Endothelial cell of umbilical vein (primary cell): ENCODE results near the gene CNIH1. TPM values are rescaled to one million over a fixed set of nuclear protein-coding genes. Genes with fewer than 3 reads are reported as not detected.

Experiments used
- BruUV-seq: library from RNA; stranded (reverse); fragments of 400-500 nt; replicated peaks from 2 replicates; lab custom pipeline; 2021; lab: Mats Ljungman, UMichigan
- CTCF ChIA-PET: fragments of 300-600, 350-600 bp; sonication (Branson Sonifier 250); formaldehyde crosslinking; loops from one replicate; lab custom pipeline; 2021; ENCODE audit warnings: antibody characterized with exemption, inconsistent platforms; lab: Charles Lee
- POLR2A ChIA-PET: fragments of 300-600, 350-600 bp; sonication (Branson Sonifier 250); formaldehyde crosslinking; loops from one replicate; lab custom pipeline; 2021; ENCODE audit warnings: antibody characterized with exemption, inconsistent platforms; lab: Charles Lee
- DNase-seq: peaks from one replicate; pipeline ENCODE4 v3.0.0-alpha.2; 2011; ENCODE audit warnings: low read depth, low spot score
- FAIRE-seq: peaks from 2 replicates; lab custom pipeline; 2011; peaks lifted over from hg19 to GRCh38; lab: Jason Lieb, UNC
- H2AFZ ChIP-seq: 2 replicates; pipeline ENCODE4 v1.6.0; 2012; ENCODE audit warnings: low read depth, low read length, control low read depth, inconsistent platforms
- H3K27ac ChIP-seq: 2 replicates; pipeline ENCODE4 v1.5.1; 2011; ENCODE audit warnings: low read depth, mild to moderate bottlenecking, control low read depth, low read length, moderate library complexity; ENCODE audit not compliant: insufficient read depth
- H3K27me3 ChIP-seq, 2 experiments: 2 replicates each; pipeline versions ENCODE4 v1.6.0 to v1.6.1; 2011; ENCODE audit warnings: low read length in 2 of 2, mixed read lengths in 1 of 2; ENCODE audit not compliant: control insufficient read depth in 2 of 2, insufficient read depth in 2 of 2
- H3K36me3 ChIP-seq, 2 experiments: 2 replicates in 1 of 2; 3 replicates in 1 of 2; pipeline ENCODE4 v1.5.1; 2011; ENCODE audit warnings: low read length in 2 of 2, mild to moderate bottlenecking in 1 of 2, moderate library complexity in 1 of 2; ENCODE audit not compliant: control insufficient read depth in 2 of 2, insufficient read depth in 2 of 2; ENCODE audit errors: extremely low read depth in 1 of 2
- H3K4me1 ChIP-seq: 3 replicates; pipeline ENCODE4 v1.5.1; 2011; ENCODE audit warnings: mild to moderate bottlenecking, low read length; ENCODE audit not compliant: control insufficient read depth, insufficient read depth; ENCODE audit errors: extremely low read depth
- H3K4me2 ChIP-seq: 2 replicates; pipeline ENCODE4 v1.6.1; 2011; ENCODE audit warnings: low read length, control low read depth, mixed read lengths; ENCODE audit not compliant: insufficient read depth
- H3K4me3 ChIP-seq, 3 experiments: fragments of 200-600 bp in 1 of 3; sonication (generic), shearing (Covaris generic) in 1 of 3; replicated peaks in 1 of 3; 2 replicates each; pipeline ENCODE4 v1.5.1; 2011 to 2016; ENCODE audit warnings: control low read depth in 3 of 3, low read length in 3 of 3, mild to moderate bottlenecking in 2 of 3, inconsistent platforms in 1 of 3, low read depth in 1 of 3, moderate library complexity in 1 of 3; ENCODE audit not compliant: insufficient read depth in 1 of 3
- H3K79me2 ChIP-seq: 2 replicates; pipeline ENCODE4 v1.6.0; 2012; ENCODE audit warnings: low read length, inconsistent platforms; ENCODE audit not compliant: control insufficient read depth, insufficient read depth
- H3K9ac ChIP-seq: replicated peaks from 2 replicates; pipeline ENCODE3; 2011; ENCODE audit warnings: low read length, control low read depth; ENCODE audit not compliant: insufficient read depth; ENCODE audit errors: extremely low read depth
- H3K9me1 ChIP-seq: replicated peaks from 3 replicates; pipeline ENCODE4 v1.6.0; 2011; ENCODE audit warnings: mild to moderate bottlenecking, low read length; ENCODE audit not compliant: control insufficient read depth, insufficient read depth; ENCODE audit errors: extremely low read depth
- H3K9me3 ChIP-seq: replicated peaks from 2 replicates; pipeline ENCODE4 v1.5.1; 2012; ENCODE audit warnings: low read length, inconsistent platforms; ENCODE audit not compliant: control insufficient read depth, insufficient read depth
- H4K20me1 ChIP-seq: replicated peaks from 2 replicates; pipeline ENCODE3; 2011; ENCODE audit warnings: mild to moderate bottlenecking, low read length; ENCODE audit not compliant: control insufficient read depth, insufficient read depth; ENCODE audit errors: extremely low read depth
- EZH2 ChIP-seq: IDR thresholded peaks from 2 replicates; pipeline ENCODE4 v1.6.1; 2012; ENCODE audit warnings: borderline replicate concordance, low read depth, mild to moderate bottlenecking, moderate library complexity, low read length, inconsistent platforms; ENCODE audit not compliant: severe bottlenecking
- FOS ChIP-seq: IDR thresholded peaks from 2 replicates; pipeline ENCODE4 v1.6.1; 2011; ENCODE audit warnings: mild to moderate bottlenecking, low read length, moderate library complexity, borderline replicate concordance; ENCODE audit not compliant: insufficient read depth
- GATA2 ChIP-seq: IDR thresholded peaks from 2 replicates; pipeline ENCODE4 v1.7.0; 2011; ENCODE audit warnings: low read depth, mild to moderate bottlenecking, moderate library complexity, mixed read lengths, low read length; ENCODE audit not compliant: insufficient read length, insufficient read depth
- JUN ChIP-seq: IDR thresholded peaks from 2 replicates; pipeline ENCODE4 v1.6.1; 2011; ENCODE audit warnings: borderline replicate concordance, low read depth; ENCODE audit not compliant: insufficient read length, insufficient read depth
- MYC ChIP-seq: IDR thresholded peaks from one replicate; pipeline ENCODE4 v1.6.1; 2011; ENCODE audit warnings: mild to moderate bottlenecking, low read depth, low read length
- POLR2A ChIP-seq: IDR thresholded peaks from 2 replicates; pipeline ENCODE4 v1.6.1; 2012; ENCODE audit warnings: low read depth, mild to moderate bottlenecking, control low read depth, low read length
- POLR2AphosphoS5 ChIP-seq: IDR thresholded peaks from 2 replicates; pipeline ENCODE4 v1.6.1; 2012; ENCODE audit warnings: low read depth, mild to moderate bottlenecking, control low read depth, low read length, moderate library complexity; ENCODE audit not compliant: insufficient read depth
- dilution Hi-C: fragments of 300-500 bp; cut with MboI; formaldehyde crosslinking; loops from one replicate; pipeline ENCODE4 v1.15.0; 2019; ENCODE audit warnings: low sequenced_read_pairs; ENCODE audit not compliant: extremely low pct_ligation_motif_present
- intact Hi-C: fragments of 100-400 bp; cut with micrococcal nuclease; formaldehyde crosslinking; loops from one replicate; pipeline ENCODE4 v1.10.0; 2022
- polyA plus RNA-seq, 4 experiments: library from polyadenylated mRNA; depleted of rRNA in 3 of 4; stranded (reverse) in 3 of 4; unstranded in 1 of 4; fragments of >200 nt; gene quantifications; 2 replicates each; pipeline versions ENCODE4 v1.2.1 to v1.2.3, GENCODE V29; 2011 to 2012; ENCODE audit warnings: missing spikeins in 1 of 4
- total RNA-seq: library from RNA; stranded (reverse); gene quantifications from 2 replicates; pipeline ENCODE4 v1.2.3, GENCODE V29; 2021
- TF ChIP-seq, protein P1 (sequence below): IDR thresholded peaks from 2 replicates; pipeline ENCODE4 v1.6.1; 2011; ENCODE audit not compliant: insufficient read depth, insufficient read length
- TF ChIP-seq, protein P2 (sequence below), 2 donors: IDR thresholded peaks; 1 replicate in 1 of 2; 2 replicates in 1 of 2; pipeline ENCODE4 v1.5.1; 2011; ENCODE audit warnings: low read length in 2 of 2, mild to moderate bottlenecking in 2 of 2, moderate library complexity in 2 of 2, control low read depth in 1 of 2, inconsistent platforms in 1 of 2, low read depth in 1 of 2; ENCODE audit not compliant: insufficient read depth in 1 of 2; ENCODE audit errors: extremely low read depth in 1 of 2

Gene CNIH1
- total and polyA plus RNA-seq, 2 donors (not counting 3 experiments of a cell fraction or from before 2014, with no cell fraction given): 125 to 328 TPM

DNA sequence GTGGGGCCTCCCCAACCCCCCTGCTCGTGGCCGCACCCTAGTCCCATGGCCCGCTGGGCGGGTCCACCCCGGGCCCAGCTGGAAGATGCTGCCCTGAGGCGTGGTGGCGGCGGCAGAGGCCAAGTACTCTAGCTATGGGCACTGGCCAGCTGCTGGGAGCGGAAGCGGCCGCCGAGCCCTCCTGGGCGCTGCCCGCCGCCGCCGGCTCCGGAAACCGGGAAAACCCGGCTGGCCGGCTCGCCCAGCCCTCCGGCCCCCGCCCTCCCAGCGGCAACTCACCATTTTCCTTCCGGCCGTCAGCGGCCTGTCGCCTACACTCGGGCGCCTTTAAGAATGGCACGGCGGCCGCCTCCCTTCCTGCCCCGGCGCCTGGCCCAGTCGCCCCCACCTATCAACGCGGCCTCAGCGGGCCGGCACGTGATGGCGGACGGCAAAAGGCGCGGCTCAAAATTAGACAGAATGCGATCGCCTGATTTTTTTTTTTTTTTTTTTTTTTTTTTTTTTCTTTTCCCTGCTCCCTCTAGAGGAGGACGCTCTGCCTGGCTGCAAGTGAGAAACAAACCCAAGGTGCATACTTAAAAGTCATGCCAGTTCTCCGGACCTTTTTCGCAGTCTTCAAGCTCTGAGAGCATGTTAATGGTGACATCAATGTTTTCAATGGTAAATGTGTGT lies 47.6 kb upstream of the CNIH1 start, which contains the start of gene GMFB:
TSS of gene GMFB (minus strand) at position 335 of the 672 bp plus-strand sequence. CDS start at position 282, 53 bp downstream.
- Histone ChIP-seq H3K9me3 (no peaks in the 10 kb centered on the region), H3K36me3 (no peaks in the 10 kb centered on the region), H3K9ac (peak within 1 kb of the TSS; percentile 96), H3K4me2 (peak within 1 kb of the TSS; percentile 80), H3K79me2 (peaks cover 32% of the 10 kb centered on the region), H3K9me1 (no peaks in the 10 kb centered on the region), H4K20me1 (no peaks in the 10 kb centered on the region), H3K4me1 (peaks cover 13% of the 10 kb centered on the region), H3K27me3 (no peaks in the 10 kb centered on the region), H3K27ac (peak within 1 kb of the TSS; percentile 97), H2AFZ (peak within 1 kb of the TSS; percentile 96), H3K4me3 (peak within 1 kb of the TSS; percentile 72 to 91 (median 81))
- FAIRE-seq (peak; percentile 72), DNase-seq (peak; percentile 95)
- BruUV-seq: no TSS peak
- TF ChIP-seq POLR2AphosphoS5: peak; percentile 99
- TF ChIP-seq, protein P1, sequence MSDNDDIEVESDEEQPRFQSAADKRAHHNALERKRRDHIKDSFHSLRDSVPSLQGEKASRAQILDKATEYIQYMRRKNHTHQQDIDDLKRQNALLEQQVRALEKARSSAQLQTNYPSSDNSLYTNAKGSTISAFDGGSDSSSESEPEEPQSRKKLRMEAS: peak; percentile 89
- TF ChIP-seq FOS: peak; percentile 73
- TF ChIP-seq POLR2A: peak; percentile 95
- TF ChIP-seq, protein P2, sequence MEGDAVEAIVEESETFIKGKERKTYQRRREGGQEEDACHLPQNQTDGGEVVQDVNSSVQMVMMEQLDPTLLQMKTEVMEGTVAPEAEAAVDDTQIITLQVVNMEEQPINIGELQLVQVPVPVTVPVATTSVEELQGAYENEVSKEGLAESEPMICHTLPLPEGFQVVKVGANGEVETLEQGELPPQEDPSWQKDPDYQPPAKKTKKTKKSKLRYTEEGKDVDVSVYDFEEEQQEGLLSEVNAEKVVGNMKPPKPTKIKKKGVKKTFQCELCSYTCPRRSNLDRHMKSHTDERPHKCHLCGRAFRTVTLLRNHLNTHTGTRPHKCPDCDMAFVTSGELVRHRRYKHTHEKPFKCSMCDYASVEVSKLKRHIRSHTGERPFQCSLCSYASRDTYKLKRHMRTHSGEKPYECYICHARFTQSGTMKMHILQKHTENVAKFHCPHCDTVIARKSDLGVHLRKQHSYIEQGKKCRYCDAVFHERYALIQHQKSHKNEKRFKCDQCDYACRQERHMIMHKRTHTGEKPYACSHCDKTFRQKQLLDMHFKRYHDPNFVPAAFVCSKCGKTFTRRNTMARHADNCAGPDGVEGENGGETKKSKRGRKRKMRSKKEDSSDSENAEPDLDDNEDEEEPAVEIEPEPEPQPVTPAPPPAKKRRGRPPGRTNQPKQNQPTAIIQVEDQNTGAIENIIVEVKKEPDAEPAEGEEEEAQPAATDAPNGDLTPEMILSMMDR (IDR thresholded peaks at IDR 0.05; ENCODE audit: extremely low read depth in 1 of 2, insufficient read depth in 1 of 2, low read depth in 1 of 2, low read length in 2 of 2): peak; percentile 28 to 58
- no peak for TF ChIP-seq MYC
- TF ChIP-seq EZH2: no peak
- TF ChIP-seq GATA2: peak; percentile 10
- no peak for TF ChIP-seq JUN
- ChIA-PET CTCF (interaction anchor here (1.2 to 2.1 kb wide), 5 partner anchors 15 to 284 kb away, joined by 5 to 14 read pairs (median 5); partner anchors contain the start of genes CDKN3 and CGRRF1), POLR2A (interaction anchor here (0.7 to 1.4 kb wide), 3 partner anchors 16 to 195 kb away, joined by 3 to 7 read pairs (median 4); partner anchors contain the start of gene CGRRF1)
- intact Hi-C loops (loop anchor here (1.0 to 2.0 kb wide), 5 partner anchors 21 to 166 kb away; partner anchors contain the start of genes CGRRF1 and CNIH1), dilution Hi-C loops (no loop called here)
